ENCODE results near the gene LPIN3. TPM values are rescaled to one million over a fixed set of nuclear protein-coding genes. Genes with fewer than 3 reads are reported as not detected.

Gene LPIN3
- total RNA-seq, 2 donors from 2014 or later: 46.2 to 65.3 TPM

- intact Hi-C loops (cut with DNase I): no loop called here
- H3K4me3 ChIP-seq: peak overlapping the region; percentile 82
- peaks cover 6% of the 10 kb centered on the region for H3K4me1 ChIP-seq
- H3K27ac ChIP-seq: peak overlapping the region; percentile 73
- no peaks in the 10 kb centered on the region for H3K36me3 ChIP-seq
- no peaks in the 10 kb centered on the region for H3K27me3 ChIP-seq
- no peaks in the 10 kb centered on the region for H3K9me3 ChIP-seq
- DNase-seq: peak; percentile 89
- peak overlapping the region; percentile 87 to 92 for H3K9ac ChIP-seq (ENCODE audit: low read depth in 2 of 2, low read length in 2 of 2)
- no peak for TF ChIP-seq CTCF (IDR thresholded peaks at IDR 0.05)
These were observed 23.7 kb upstream of the LPIN3 start for GRCh38 chr20:41316602-41317545.

GRCh38 chr20:41317546-41318270 is 22.9 kb upstream of the LPIN3 start, which contains the start of gene ZHX3:
TSS of gene ZHX3 (minus strand) at chr20:41317731. CDS start at chr20:41204916, 112,815 bp downstream.
- Histone ChIP-seq H3K9me3 (no peaks in the 10 kb centered on the region), H3K27ac (peak within 1 kb of the TSS; percentile 73), H3K36me3 (no peaks in the 10 kb centered on the region), H3K27me3 (no peaks in the 10 kb centered on the region), H3K4me1 (peaks cover 6% of the 10 kb centered on the region), H3K9ac (ENCODE audit: low read depth in 2 of 2, low read length in 2 of 2) (peak within 1 kb of the TSS; percentile 87 to 92), H3K4me3 (peak within 1 kb of the TSS; percentile 82)
- intact Hi-C loops (cut with DNase I): no loop called here
- TF ChIP-seq CTCF (IDR thresholded peaks at IDR 0.05): no peak
- DNase-seq: peak; percentile 97

GRCh38 chr20:41318271-41318649 is 22.4 kb upstream of the LPIN3 start:
- no peak for TF ChIP-seq CTCF (IDR thresholded peaks at IDR 0.05)
- DNase-seq: peak; percentile 45
- Histone ChIP-seq H3K9me3 (no peaks in the 10 kb centered on the region), H3K27me3 (no peaks in the 10 kb centered on the region), H3K27ac (peak overlapping the region; percentile 65), H3K4me3 (peak overlapping the region; percentile 22), H3K36me3 (no peaks in the 10 kb centered on the region), H3K4me1 (peaks cover 6% of the 10 kb centered on the region), H3K9ac (ENCODE audit: low read depth in 2 of 2, low read length in 2 of 2) (peak overlapping the region in 1 of 2 donors; percentile 65)
- intact Hi-C loops (cut with DNase I): no loop called here

- peaks cover 6% of the 10 kb centered on the region for H3K4me1 ChIP-seq
- intact Hi-C loops (cut with DNase I): no loop called here
- no peak for DNase-seq
- H3K9me3 ChIP-seq: no peaks in the 10 kb centered on the region
- H3K27me3 ChIP-seq: no peaks in the 10 kb centered on the region
- no peak overlapping the region for H3K27ac ChIP-seq
- H3K9ac ChIP-seq (ENCODE audit: low read depth in 2 of 2, low read length in 2 of 2): no peak overlapping the region
- H3K36me3 ChIP-seq: no peaks in the 10 kb centered on the region
- no peak overlapping the region for H3K4me3 ChIP-seq
- no peak for TF ChIP-seq CTCF (IDR thresholded peaks at IDR 0.05)
These were observed 20.2 kb upstream of the LPIN3 start for GRCh38 chr20:41320441-41320840.

- intact Hi-C loops (cut with DNase I): no loop called here
- no peaks in the 10 kb centered on the region for H3K9me3 ChIP-seq
- no peak for DNase-seq
- H3K4me3 ChIP-seq: no peak overlapping the region
- TF ChIP-seq CTCF (IDR thresholded peaks at IDR 0.05): no peak
- H3K4me1 ChIP-seq: peaks cover 6% of the 10 kb centered on the region
- peak overlapping the region; percentile 69 for H3K27ac ChIP-seq
- no peak overlapping the region for H3K9ac ChIP-seq (ENCODE audit: low read depth in 2 of 2, low read length in 2 of 2)
- H3K27me3 ChIP-seq: no peaks in the 10 kb centered on the region
- H3K36me3 ChIP-seq: no peaks in the 10 kb centered on the region
These were observed 19.6 kb upstream of the LPIN3 start for GRCh38 chr20:41320976-41321375.
